Skeletal muscle tissue (tissue), 4 donors: ENCODE results near the gene PLEKHG5. TPM values are rescaled to one million over a fixed set of nuclear protein-coding genes. Genes with fewer than 3 reads are reported as not detected.
A peak's percentile ranks its signal among the peaks of the same experiment; 100 is the strongest.
"Not testable (repeated sequence)": the region's sequence is repeated elsewhere in the genome, so short reads cannot be mapped to it uniquely, and the experiment has no call there.

Source experiments
- H3K27ac ChIP-seq: one replicate; pipeline ENCODE4 v1.7.0; 2013; ENCODE audit warnings: mild to moderate bottlenecking, low read depth, low read length, inconsistent platforms
- H3K27me3 ChIP-seq, 3 donors: one replicate each; pipeline ENCODE4 v1.7.0; 2013; ENCODE audit warnings: low read length in 3 of 3; ENCODE audit not compliant: control insufficient read depth in 3 of 3, insufficient read depth in 3 of 3
- H3K36me3 ChIP-seq, 3 donors: one replicate each; pipeline ENCODE4 v1.7.0; 2013; ENCODE audit warnings: low read length in 3 of 3; ENCODE audit not compliant: control insufficient read depth in 3 of 3, insufficient read depth in 3 of 3
- H3K4me1 ChIP-seq, 3 donors: one replicate each; pipeline ENCODE4 v1.7.0; 2013; ENCODE audit warnings: low read length in 3 of 3, mild to moderate bottlenecking in 3 of 3; ENCODE audit not compliant: control insufficient read depth in 3 of 3, insufficient read depth in 3 of 3
- H3K4me3 ChIP-seq, 3 donors: one replicate each; pipeline ENCODE4 v1.7.0; 2013; ENCODE audit warnings: low read length in 3 of 3
- H3K9ac ChIP-seq, 3 donors: one replicate each; pipeline ENCODE4 v1.7.0; 2013; ENCODE audit warnings: low read length in 3 of 3, mild to moderate bottlenecking in 3 of 3, moderate library complexity in 2 of 3, low read depth in 1 of 3
- H3K9me3 ChIP-seq, 3 donors: one replicate each; pipeline ENCODE4 v1.7.0; 2013; ENCODE audit warnings: low read length in 3 of 3; ENCODE audit not compliant: control insufficient read depth in 3 of 3
- total RNA-seq: library from RNA; depleted of rRNA; stranded (reverse); fragments of >200 nt; gene quantifications from one replicate; pipeline ENCODE4 v1.2.3, GENCODE V29; 2014
- donor health status: Osteomylitis.

Gene PLEKHG5
- total RNA-seq, 1 donor from 2014 or later = 8.4 TPM

GRCh38 chr1:6450486-6450885, 41.0 kb downstream of the PLEKHG5 start:
- not testable (repeated sequence) for H3K4me3 ChIP-seq, H3K4me1 ChIP-seq, H3K27ac ChIP-seq, H3K36me3 ChIP-seq, H3K9me3 ChIP-seq, H3K9ac ChIP-seq
- peaks cover 60 to 87% (median 84%) of the 10 kb centered on the region in 3 donors for H3K27me3 ChIP-seq

GRCh38 chr1:6450005-6450450, 41.4 kb downstream of the PLEKHG5 start:
- peaks cover 0 to 4% (median 4%) of the 10 kb centered on the region in 3 donors for H3K4me1 ChIP-seq
- H3K9me3 ChIP-seq = no peaks in the 10 kb centered on the region
- H3K27me3 ChIP-seq = peaks cover 57 to 86% (median 83%) of the 10 kb centered on the region in 3 donors

GRCh38 chr1:6448749-6449631, 42.5 kb downstream of the PLEKHG5 start:
- Histone ChIP-seq H3K27me3 (peaks cover 56 to 84% (median 82%) of the 10 kb centered on the region in 3 donors), H3K9ac (no peak overlapping the region), H3K4me1 (peaks cover 0 to 4% (median 0%) of the 10 kb centered on the region in 3 donors), H3K27ac (no peak overlapping the region), H3K4me3 (no peak overlapping the region), H3K9me3 (no peaks in the 10 kb centered on the region), H3K36me3 (no peaks in the 10 kb centered on the region)

More at GRCh38 chr1:6450005-6450450, 41.4 kb downstream of the PLEKHG5 start:
- Histone ChIP-seq H3K36me3 (no peaks in the 10 kb centered on the region), H3K9ac (no peak overlapping the region), H3K4me3 (no peak overlapping the region), H3K27ac (no peak overlapping the region)

- Histone ChIP-seq H3K27me3 (peaks cover 54 to 85% (median 73%) of the 10 kb centered on the region in 3 donors), H3K27ac (no peak overlapping the region), H3K36me3 (no peaks in the 10 kb centered on the region), H3K9me3 (no peaks in the 10 kb centered on the region), H3K4me1 (peaks cover 0 to 4% (median 0%) of the 10 kb centered on the region in 3 donors), H3K9ac (no peak overlapping the region), H3K4me3 (no peak overlapping the region)
These were observed 43.4 kb downstream of the PLEKHG5 start for GRCh38 chr1:6447818-6448748.

GRCh38 chr1:6447016-6447817, 44.2 kb downstream of the PLEKHG5 start:
- Histone ChIP-seq H3K4me1 (peaks cover 0 to 4% (median 0%) of the 10 kb centered on the region in 3 donors), H3K9ac (no peak overlapping the region), H3K27ac (no peak overlapping the region), H3K9me3 (no peaks in the 10 kb centered on the region), H3K27me3 (peaks cover 47 to 77% (median 65%) of the 10 kb centered on the region in 3 donors), H3K36me3 (no peaks in the 10 kb centered on the region), H3K4me3 (peak overlapping the region in 1 of 3 donors; percentile 6)

- H3K9me3 ChIP-seq = no peaks in the 10 kb centered on the region
- H3K27ac ChIP-seq = no peak overlapping the region
- peaks cover 0 to 4% (median 0%) of the 10 kb centered on the region in 3 donors for H3K4me1 ChIP-seq
- no peak overlapping the region for H3K4me3 ChIP-seq
- no peaks in the 10 kb centered on the region for H3K36me3 ChIP-seq
- no peak overlapping the region for H3K9ac ChIP-seq
- peaks cover 45 to 79% (median 65%) of the 10 kb centered on the region in 3 donors for H3K27me3 ChIP-seq
These were observed 44.8 kb downstream of the PLEKHG5 start for GRCh38 chr1:6446665-6447015.

- H3K4me1 ChIP-seq, H3K9ac ChIP-seq, H3K9me3 ChIP-seq, H3K36me3 ChIP-seq, H3K27ac ChIP-seq, H3K4me3 ChIP-seq: not testable (repeated sequence)
- peaks cover 47 to 79% (median 65%) of the 10 kb centered on the region in 3 donors for H3K27me3 ChIP-seq
These were observed 45.5 kb downstream of the PLEKHG5 start for GRCh38 chr1:6445929-6446328.

- Histone ChIP-seq H3K9ac (no peak overlapping the region), H3K9me3 (no peaks in the 10 kb centered on the region), H3K36me3 (no peaks in the 10 kb centered on the region), H3K4me1 (peaks cover 0 to 4% (median 0%) of the 10 kb centered on the region in 3 donors), H3K4me3 (no peak overlapping the region), H3K27me3 (peaks cover 42 to 77% (median 62%) of the 10 kb centered on the region in 3 donors), H3K27ac (no peak overlapping the region)
These were observed 46.3 kb downstream of the PLEKHG5 start for GRCh38 chr1:6445062-6445763.

- Histone ChIP-seq H3K4me1 (peaks cover 0 to 4% (median 0%) of the 10 kb centered on the region in 3 donors), H3K36me3 (no peaks in the 10 kb centered on the region), H3K27me3 (peaks cover 36 to 73% (median 58%) of the 10 kb centered on the region in 3 donors), H3K4me3 (no peak overlapping the region), H3K9ac (no peak overlapping the region), H3K27ac (no peak overlapping the region), H3K9me3 (no peaks in the 10 kb centered on the region)
These were observed 47.1 kb downstream of the PLEKHG5 start for GRCh38 chr1:6444377-6444776.
